D721Med (cell line): Measurements from ENCODE around the gene DUSP22.

Experiments used
- DNase-seq: peaks from one replicate; pipeline ENCODE4 v3.0.0; 2011; ENCODE audit warnings: low spot score; ENCODE audit not compliant: insufficient read length
- FAIRE-seq: peaks from 2 replicates; lab custom pipeline; 2011; peaks lifted over from hg19 to GRCh38; lab: Jason Lieb, UNC
- TF ChIP-seq, protein P1 (sequence below): IDR thresholded peaks from 2 replicates; pipeline ENCODE4 v1.5.1; 2012; ENCODE audit warnings: mild to moderate bottlenecking, control low read depth; ENCODE audit not compliant: insufficient read depth; ENCODE audit errors: missing control alignments

DUSP22 gene

DNA sequence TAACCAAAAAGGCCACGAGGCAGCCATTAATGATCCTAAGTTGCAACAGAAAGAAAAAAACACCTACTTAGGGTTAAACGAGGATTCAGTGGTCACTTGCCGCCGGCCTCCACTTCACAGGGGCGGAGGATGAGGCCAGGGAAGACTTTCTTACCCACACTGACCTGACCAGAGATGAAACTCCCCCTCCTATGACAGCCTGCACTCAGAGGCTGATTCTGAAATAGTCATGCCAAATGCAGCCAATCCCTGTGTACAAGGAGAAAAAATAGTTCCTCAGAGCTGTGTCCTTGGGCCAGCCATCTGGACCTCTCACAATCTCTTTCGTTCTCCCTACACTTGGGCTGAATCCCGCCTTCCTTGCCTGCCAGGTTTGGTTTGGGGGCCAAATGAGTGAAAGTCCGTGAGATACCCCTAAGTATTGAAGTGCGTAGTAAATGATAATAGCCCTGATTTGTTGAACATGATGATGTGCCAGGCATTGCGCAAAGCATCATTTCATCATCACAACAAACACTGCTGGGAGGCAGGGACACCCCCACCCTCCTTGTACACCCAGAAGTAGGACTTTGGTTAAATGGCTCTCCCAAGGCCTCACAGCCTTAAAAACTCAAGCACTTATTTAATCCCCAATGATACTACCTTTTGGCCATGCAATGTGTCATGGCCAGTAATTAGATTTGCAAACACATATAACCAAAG is 96.1 kb downstream of the DUSP22 start:
- FAIRE-seq = no peak
- no peak for DNase-seq
- TF ChIP-seq, protein P1, sequence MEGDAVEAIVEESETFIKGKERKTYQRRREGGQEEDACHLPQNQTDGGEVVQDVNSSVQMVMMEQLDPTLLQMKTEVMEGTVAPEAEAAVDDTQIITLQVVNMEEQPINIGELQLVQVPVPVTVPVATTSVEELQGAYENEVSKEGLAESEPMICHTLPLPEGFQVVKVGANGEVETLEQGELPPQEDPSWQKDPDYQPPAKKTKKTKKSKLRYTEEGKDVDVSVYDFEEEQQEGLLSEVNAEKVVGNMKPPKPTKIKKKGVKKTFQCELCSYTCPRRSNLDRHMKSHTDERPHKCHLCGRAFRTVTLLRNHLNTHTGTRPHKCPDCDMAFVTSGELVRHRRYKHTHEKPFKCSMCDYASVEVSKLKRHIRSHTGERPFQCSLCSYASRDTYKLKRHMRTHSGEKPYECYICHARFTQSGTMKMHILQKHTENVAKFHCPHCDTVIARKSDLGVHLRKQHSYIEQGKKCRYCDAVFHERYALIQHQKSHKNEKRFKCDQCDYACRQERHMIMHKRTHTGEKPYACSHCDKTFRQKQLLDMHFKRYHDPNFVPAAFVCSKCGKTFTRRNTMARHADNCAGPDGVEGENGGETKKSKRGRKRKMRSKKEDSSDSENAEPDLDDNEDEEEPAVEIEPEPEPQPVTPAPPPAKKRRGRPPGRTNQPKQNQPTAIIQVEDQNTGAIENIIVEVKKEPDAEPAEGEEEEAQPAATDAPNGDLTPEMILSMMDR = no peak

DNA sequence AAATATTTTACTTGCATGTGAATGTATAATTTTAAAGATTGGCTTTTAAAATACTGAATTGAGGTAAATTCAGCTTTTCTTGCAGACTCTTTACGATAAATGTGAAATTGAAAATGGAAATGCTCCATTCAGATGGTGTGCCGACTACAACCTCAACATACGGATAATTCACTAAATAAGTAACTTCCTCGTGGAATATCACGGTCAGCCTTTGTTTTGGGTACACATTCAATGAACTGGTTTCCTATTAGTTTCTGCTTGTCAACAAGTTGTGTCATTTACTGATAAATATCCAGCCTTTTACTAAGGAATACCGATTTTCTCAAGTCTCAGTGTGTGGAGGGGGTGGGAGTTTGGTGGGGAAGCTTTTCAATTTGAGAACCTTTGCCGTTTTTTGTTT is 96.9 kb downstream of the DUSP22 start:
- FAIRE-seq (no peak), DNase-seq (no peak)
- TF ChIP-seq, protein P1 = no peak

DNA sequence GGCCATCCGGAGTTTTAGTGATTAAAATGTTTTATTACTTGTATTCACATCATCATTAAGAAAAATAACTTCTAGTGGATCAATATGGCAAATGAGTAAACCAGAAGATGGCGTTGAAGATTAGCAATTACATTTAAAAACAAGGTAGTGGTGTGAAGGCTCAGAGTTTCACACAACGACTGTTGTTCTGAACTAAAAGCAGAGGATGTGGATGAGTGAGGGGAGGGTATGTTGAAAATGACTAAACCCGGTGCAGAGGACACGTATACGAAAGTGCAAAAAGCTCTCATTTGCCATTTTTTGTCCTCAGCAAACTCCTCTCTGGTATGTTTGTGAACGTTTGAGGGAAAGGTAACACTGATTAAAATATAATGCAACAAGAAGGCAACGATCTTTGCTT is 97.3 kb downstream of the DUSP22 start:
- FAIRE-seq = no peak
- TF ChIP-seq, protein P1 = no peak
- DNase-seq = no peak

DNA sequence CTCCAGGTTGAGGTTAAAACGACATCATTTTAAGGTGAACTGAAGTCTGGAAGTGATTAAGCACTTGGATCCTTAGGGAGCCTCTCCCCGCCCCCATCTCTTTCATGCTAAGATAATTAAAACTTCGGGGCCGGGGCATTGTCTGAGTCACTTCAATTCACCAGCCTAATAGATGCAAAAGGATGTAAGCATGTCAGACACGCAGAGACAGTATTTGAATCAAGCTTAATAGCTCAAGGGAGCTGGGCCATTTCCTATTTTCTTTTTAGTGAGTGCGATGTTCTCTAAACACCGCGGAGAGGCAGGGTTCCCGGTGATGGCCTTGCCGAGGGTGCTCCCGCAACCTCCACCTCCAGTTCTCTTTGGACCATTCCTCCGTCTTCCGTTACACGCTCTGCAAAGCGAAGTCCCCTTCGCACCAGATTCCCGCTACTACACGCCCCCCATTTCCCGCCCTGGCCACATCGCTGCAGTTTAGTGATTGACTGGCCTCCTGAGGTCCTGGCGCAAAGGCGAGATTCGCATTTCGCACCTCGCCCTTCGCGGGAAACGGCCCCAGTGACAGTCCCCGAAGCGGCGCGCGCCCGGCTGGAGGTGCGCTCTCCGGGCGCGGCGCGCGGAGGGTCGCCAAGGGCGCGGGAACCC is 98.7 kb downstream of the DUSP22 start:
- FAIRE-seq (no peak), DNase-seq (no peak)
- TF ChIP-seq, protein P1 = no peak

DNA sequence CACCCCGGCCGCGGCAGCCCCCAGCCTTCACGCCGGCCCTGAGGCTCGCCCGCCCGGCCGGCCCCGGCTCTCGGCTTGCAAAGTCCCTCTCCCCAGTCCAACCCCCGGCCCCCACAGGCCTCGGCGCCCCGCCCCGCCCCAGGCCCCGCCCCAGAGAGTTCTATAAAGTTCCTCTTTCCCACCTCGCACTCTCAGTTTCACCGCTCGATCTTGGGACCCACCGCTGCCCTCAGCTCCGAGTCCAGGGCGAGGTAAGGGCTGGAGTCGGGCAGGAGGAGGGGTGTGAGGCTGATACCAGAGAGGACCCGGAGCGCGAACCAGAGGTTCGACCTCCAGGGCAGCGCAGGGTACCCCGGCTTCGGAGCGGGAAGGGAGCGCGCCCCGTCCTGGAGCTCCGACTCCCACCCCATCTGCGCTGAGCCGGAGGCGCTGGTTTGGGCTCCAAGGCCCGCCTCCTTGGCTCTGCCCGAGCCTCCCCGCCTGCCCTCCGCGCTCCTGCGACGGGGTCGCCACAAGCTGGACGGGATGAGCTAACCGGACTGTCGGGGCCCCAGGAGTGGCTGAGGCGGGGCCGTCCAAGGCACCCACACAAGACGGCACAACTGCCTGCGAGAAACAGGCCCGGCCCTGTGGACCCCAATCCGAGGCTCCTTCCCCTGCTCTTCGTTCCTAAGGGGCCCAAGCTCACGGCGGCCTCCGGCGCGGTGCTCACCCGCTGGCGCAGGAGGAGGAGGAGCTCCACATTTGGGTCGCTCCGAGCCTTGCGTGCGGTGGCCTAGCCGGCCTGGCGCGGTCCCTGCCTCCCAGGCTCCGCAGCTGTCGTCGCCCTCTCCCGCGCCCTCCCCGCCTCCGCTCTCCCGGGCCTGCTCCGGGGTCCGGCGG is 99.5 kb downstream of the DUSP22 start, which contains the start of gene IRF4:
IRF4 (plus strand) TSS at position 194 of the 882 bp plus-strand sequence. CDS start 1,401 bp downstream, outside the sequence.
- no peak for DNase-seq
- FAIRE-seq = no peak
- TF ChIP-seq, protein P1 = no peak

DNA sequence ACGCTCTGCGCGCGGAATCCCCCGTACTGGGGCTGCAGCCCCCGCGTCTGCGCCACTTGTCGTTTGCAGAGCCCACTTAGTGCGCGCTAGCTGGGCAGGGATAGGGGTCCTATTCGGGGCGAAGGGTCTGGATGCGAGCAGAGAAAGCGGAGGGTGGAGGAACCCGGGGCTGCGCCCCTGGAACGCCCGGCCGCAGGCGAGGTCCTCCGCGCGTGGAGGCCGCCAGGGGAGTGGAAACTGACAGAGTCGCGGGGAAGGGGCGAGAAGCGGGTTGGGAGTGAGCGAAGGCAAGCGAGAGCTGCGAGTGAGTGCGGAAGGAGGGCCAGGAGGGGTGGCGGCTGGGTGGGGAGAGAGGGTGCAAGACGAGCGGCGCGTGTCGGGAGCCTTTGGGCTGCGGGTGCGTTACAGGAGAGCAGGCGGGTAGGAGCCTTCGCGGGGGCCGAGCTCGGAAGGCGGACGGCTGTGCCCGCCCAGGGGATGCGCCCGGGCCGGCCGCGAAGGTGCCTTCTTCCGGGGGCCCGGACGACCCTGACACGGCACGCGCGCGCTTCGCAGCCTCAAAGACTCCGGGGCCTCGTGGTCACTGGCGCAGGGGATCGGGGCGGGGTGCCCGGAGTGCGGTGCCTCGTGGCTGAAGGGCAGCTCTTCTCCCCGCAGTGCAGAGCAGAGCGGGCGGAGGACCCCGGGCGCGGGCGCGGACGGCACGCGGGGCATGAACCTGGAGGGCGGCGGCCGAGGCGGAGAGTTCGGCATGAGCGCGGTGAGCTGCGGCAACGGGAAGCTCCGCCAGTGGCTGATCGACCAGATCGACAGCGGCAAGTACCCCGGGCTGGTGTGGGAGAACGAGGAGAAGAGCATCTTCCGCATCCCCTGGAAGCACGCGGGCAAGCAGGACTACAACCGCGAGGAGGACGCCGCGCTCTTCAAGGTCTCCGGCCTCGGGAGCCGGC is 100.4 kb downstream of the DUSP22 start:
- DNase-seq (no peak), FAIRE-seq (no peak)
- TF ChIP-seq, protein P1 = no peak
